ENCODE measurements around the gene ACRBP.

ACRBP gene

GRCh38 chr12:6646276-6647082 lies 753 bp downstream of the ACRBP start:
- no peak for DNase-seq (ENCODE audit: low read depth, low spot score)

DNA sequence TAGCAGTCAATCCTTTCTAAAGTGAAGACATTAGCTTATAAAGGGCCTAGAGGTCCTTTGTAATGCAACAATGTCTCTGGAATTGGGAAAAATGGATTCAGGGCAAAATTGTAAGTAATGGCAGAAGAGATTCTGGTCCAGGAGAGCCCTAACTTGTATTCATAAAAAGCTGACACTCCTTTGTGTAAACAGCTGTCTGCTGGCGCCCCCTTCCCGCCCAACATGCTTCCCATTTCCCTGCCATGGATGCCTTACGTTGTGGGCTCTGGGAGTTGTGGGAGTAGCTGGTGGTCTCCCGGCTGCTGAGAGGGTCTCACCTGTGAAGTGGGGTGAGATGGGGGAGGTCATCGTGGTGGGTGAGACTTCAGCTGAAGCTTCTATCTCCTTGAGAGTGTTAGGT lies 2.3 kb downstream of the ACRBP start:
- DNase-seq (ENCODE audit: low read depth, low spot score), result peak; percentile 32

GRCh38 chr12:6644257-6644596 lies 3.0 kb downstream of the ACRBP start:
- no peak for DNase-seq (ENCODE audit: low read depth, low spot score)

DNA sequence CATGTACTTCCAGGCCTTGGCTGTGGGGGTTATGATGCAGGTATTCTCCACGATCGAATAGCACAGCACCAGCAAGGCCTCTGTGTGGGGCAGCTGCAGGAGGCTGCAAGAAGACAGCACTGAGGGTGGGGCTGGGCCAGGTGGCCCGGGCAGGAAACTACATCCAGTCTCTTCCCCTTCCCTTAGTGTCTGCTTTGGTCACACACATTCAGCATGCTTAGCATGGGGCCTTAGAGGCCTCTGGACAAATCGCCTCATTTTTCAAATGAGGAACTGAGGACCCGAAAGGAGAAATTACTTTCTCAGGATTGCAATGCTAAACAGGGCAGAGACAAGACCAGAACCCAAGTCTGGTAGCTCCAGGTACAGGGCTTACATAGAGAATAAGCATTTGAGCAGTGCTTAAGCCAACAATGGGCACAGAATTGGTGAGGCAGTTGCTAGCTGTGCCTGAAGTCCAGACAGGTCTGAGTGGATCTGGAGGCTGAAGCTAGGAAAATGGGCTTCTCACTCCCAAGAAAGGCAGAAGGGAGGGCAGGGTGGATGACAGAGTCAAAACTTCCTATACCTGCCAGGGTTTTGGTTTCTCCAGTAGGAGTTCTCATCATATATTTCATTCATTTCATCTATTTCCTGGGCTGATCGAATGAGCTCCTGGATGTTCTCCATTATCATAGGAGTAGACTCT lies 3.5 kb downstream of the ACRBP start:
- no peak for DNase-seq (ENCODE audit: low read depth, low spot score)

- no peak for DNase-seq (ENCODE audit: low read depth, low spot score)
Observed at GRCh38 chr12:6641131-6641530, 6.1 kb downstream of the ACRBP start.

- DNase-seq (ENCODE audit: low read depth, low spot score), result no peak
Observed at GRCh38 chr12:6640497-6640896, 6.7 kb downstream of the ACRBP start.

DNA sequence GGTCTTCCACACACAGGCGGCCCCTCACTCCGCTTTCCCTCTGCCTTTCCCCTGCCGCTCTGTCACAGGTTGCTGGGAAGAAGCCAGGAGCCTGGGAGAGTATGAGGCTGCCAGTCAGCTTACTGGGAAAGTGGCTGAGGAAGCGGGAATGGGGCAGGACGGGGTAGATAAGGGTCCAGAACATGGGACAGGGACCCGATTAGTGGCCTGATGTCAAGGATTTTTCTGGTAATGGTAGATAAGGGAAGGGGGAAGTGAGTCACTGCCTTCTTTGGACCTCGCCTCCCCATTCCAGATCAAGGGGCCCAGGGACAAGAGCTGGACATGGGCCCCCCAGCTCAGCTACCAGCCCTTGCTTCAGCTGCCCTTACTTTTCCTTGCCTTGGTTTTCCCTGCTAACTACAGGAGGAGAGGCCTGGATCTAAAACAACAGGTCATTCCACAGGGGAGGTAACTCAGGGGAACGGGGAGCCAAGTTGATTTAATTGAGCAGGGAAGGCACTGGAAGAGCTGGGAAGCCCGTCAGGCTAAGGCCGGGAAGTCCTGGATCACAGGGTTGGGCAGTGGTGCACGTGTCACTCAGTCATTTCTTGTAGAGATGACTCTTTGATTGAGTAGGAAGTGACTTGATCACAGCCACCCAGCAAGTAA lies 8.0 kb downstream of the ACRBP start:
- no peak for DNase-seq (ENCODE audit: low read depth, low spot score)

DNA sequence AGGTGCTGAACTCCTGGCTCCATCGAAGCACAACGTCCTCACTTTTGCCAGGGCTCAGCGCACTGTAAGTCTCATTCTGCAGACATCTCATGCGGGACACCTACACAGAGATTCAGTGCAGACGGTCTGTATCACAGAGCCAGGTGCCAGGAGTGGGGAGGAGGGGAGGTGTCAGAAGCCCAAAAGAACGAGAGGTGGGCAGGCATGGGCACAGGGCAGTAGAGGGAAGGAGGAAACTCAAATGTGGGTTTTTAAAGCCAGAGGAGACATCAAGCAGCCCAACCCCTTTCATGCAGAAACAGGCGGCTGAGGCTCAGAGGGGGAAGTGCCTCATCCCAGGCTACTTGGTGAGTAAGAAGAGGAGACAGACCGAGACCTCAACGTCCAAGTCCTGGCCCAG lies 8.9 kb downstream of the ACRBP start:
- no peak for DNase-seq (ENCODE audit: low read depth, low spot score)

DNA sequence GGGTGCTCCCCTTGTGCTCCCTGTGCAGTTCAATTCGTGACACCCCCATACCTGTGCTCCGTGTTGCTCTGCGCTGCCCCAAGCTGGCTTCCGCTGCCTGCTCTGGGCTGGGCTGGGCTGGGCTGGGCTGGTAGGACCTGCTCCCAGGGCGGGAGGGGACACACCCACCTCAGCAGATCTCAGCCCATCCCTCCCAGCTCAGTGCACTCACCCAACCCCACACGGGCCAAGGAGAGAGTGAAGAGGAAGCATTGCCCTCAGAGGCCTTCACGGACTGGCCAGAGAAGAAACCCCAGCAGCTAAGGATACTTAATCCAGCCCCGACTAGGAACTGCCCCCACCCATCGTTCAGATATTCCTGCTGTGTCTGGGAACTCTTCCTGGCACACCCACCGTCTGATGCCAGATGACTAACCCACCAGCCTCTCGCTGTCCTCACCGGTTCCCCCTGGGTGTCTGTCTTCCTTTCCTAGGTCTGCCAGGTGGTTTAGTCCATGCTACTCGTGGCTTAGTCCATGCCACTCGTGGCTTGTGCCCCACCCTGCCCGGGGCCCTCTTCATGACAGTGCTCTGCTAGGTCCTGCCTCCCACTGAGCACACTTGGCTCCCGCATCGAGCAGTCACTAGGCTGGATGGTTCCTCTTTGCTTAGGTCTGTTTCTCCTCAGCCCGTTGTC lies 11.2 kb downstream of the ACRBP start, which contains the start of gene LPAR5:
Gene LPAR5 (minus strand): TSS at position 104 of the 676 bp plus-strand sequence. CDS start 14,711 bp downstream, outside the sequence.
- peak; percentile 69 for DNase-seq (ENCODE audit: low read depth, low spot score)

- peak; percentile 36 for DNase-seq (ENCODE audit: low read depth, low spot score)
Observed at GRCh38 chr12:6635375-6635855, 11.8 kb downstream of the ACRBP start.

- peak; percentile 65 for DNase-seq (ENCODE audit: low read depth, low spot score)
Observed at GRCh38 chr12:6632026-6632983, 14.9 kb downstream of the ACRBP start.

GRCh38 chr12:6631549-6631961 lies 15.7 kb downstream of the ACRBP start:
- no peak for DNase-seq (ENCODE audit: low read depth, low spot score)

DNA sequence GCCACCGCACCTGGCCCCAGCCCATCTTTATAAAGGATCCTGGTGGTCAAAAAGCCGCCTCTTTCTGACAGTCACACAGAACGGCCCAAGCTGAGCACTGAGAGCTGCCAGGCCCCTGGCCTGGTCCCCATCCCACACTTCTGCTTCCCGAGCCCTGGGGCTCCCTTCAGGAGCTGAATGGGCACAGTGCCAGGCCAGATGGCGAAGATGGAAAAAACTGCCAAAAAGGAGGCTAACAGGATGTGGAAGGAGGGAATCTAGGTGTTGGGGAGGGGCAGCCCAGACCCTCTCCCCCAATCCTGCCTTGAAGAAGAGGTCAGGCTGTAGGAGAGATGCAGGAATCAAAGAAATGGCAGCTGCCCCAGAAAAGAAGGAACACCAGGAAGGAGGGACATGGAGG lies 16.5 kb downstream of the ACRBP start:
- no peak for DNase-seq (ENCODE audit: low read depth, low spot score)

DNA sequence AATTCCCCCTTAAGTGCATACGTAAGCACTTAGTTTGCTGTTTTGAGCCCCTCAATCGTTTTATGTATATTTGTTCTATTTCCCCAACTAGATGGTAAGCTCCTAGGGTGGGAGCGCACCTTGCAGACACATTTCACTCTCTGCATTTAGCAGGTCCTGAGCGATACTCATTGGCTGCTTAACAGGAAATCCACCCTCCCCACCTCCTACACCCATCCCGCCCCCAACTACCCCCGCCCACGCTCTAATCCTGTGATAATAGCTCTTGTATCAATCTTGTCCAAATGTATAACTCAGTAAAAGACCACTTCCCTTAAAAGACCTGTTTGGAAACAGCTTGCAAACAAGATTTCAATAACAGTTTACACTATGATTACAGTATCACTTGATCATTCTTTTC lies 19.6 kb downstream of the ACRBP start:
- DNase-seq (ENCODE audit: low read depth, low spot score), result no peak

DNA sequence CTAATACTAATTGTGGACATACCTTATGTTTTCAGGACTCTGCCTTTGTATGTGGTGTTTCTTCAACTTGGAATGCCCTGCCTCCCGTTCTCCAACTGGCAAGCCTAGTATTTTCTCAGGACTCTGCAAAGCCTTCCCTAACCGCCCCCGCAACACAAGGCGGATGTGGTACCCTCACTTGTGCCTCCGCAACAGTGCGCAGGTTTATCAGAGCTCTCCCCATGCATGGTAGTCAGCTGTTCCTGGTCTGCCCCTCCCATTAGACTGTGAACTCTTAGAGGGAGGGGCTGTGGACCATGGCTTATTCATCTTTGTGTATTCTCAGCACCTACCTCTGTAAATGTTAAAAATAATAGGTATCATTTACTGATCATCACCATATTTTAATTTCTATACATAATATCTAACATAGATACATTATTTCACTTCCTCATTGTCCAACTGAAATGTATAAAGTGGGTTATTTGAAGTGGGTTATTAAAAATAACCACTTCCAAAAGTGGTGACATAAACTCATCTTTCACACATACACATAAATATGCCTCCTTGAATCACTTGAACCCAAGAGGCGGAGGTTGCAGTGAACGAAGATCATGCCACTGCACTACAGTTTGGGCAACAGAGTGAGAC lies 20.5 kb downstream of the ACRBP start:
- no peak for DNase-seq (ENCODE audit: low read depth, low spot score)

DNA sequence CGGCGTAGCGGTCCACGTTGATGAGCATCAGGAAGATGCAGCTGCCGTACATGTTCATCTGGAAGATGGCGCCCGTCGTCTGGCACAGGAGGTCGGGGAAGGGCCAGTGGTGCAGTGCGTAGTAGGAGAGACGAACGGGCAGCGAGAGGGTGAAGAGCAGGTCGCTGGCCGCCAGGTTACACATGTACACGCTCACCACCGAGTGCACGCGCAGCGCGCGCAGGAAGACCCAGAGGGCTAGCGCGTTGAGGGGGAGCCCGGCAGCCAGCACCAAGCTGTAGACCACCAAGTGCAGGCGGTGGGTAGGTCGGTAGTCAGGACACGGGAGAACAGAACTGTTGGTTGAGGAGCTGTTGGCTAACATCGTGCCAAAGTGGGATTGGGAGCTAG lies 26.4 kb downstream of the ACRBP start:
- no peak for DNase-seq (ENCODE audit: low read depth, low spot score)

- peak; percentile 97 for DNase-seq (ENCODE audit: low read depth, low spot score)
Observed at GRCh38 chr12:6620137-6620884, 26.9 kb downstream of the ACRBP start.

GRCh38 chr12:6618483-6619225 lies 28.6 kb downstream of the ACRBP start:
- DNase-seq (ENCODE audit: low read depth, low spot score), result no peak

GRCh38 chr12:6615802-6616201 lies 31.4 kb downstream of the ACRBP start:
- DNase-seq (ENCODE audit: low read depth, low spot score), result no peak

Data from ELF-1 (cell line).